NT2/D1 (cell line): Measurements from ENCODE around the gene RPE.

Source experiments
- DNase-seq: peaks from one replicate; pipeline ENCODE4 v3.0.0-alpha.2; 2011; ENCODE audit warnings: low read depth, low spot score
- H3K27me3 ChIP-seq: 2 replicates; pipeline ENCODE4 v1.6.0; 2011; ENCODE audit warnings: mild to moderate bottlenecking; ENCODE audit not compliant: insufficient read length, insufficient read depth
- H3K36me3 ChIP-seq: 2 replicates; pipeline ENCODE4 v1.6.1; 2011; ENCODE audit warnings: mild to moderate bottlenecking, low read length, mixed read lengths; ENCODE audit not compliant: insufficient read depth, insufficient read length
- H3K4me1 ChIP-seq: 2 replicates; pipeline ENCODE4 v1.5.1; 2011; ENCODE audit not compliant: insufficient read depth, insufficient read length
- H3K4me3 ChIP-seq: 2 replicates; pipeline ENCODE4 v1.5.1; 2011; ENCODE audit warnings: low read depth; ENCODE audit not compliant: insufficient read length
- H3K9ac ChIP-seq: 2 replicates; pipeline ENCODE4 v1.6.0; 2011; ENCODE audit warnings: low read depth; ENCODE audit not compliant: insufficient read length
- H3K9me3 ChIP-seq: 2 replicates; pipeline ENCODE4 v1.5.1; 2011; ENCODE audit warnings: mild to moderate bottlenecking, low read length; ENCODE audit not compliant: insufficient read depth
- SUZ12 ChIP-seq: IDR thresholded peaks from 2 replicates; pipeline ENCODE4 v1.6.1; 2011; ENCODE audit not compliant: insufficient read length, insufficient read depth; ENCODE audit errors: extremely low read depth
- YY1 ChIP-seq: IDR thresholded peaks from 2 replicates; pipeline ENCODE4 v1.6.1; 2011; ENCODE audit not compliant: insufficient read length, insufficient read depth
- ZNF274 ChIP-seq: IDR thresholded peaks from 2 replicates; pipeline ENCODE4 v1.6.1; 2011; ENCODE audit warnings: mild to moderate bottlenecking, low read depth, low read length

The RPE gene

GRCh38 chr2:210028178-210028577, 25.7 kb downstream of the RPE start:
- Histone ChIP-seq H3K9me3 (no peaks in the 10 kb centered on the region), H3K36me3 (peaks cover 25% of the 10 kb centered on the region), H3K27me3 (no peaks in the 10 kb centered on the region), H3K4me3 (no peak overlapping the region), H3K4me1 (no peaks in the 10 kb centered on the region), H3K9ac (no peak overlapping the region)
- no peak for DNase-seq
- no peak for TF ChIP-seq SUZ12
- TF ChIP-seq YY1, result no peak
- TF ChIP-seq ZNF274, result no peak

- no peak for TF ChIP-seq YY1
These were observed 31.7 kb downstream of the RPE start for GRCh38 chr2:210034087-210034683.

GRCh38 chr2:210035679-210036078, 33.2 kb downstream of the RPE start:
- TF ChIP-seq SUZ12 (no peak), YY1 (no peak), ZNF274 (no peak)
- H3K4me3 ChIP-seq, result no peak overlapping the region
- no peaks in the 10 kb centered on the region for H3K27me3 ChIP-seq
- H3K36me3 ChIP-seq, result no peaks in the 10 kb centered on the region
- no peaks in the 10 kb centered on the region for H3K9me3 ChIP-seq
- no peak overlapping the region for H3K9ac ChIP-seq
- H3K4me1 ChIP-seq, result no peaks in the 10 kb centered on the region
- DNase-seq, result no peak

More at GRCh38 chr2:210034087-210034683, 31.7 kb downstream of the RPE start:
- Histone ChIP-seq H3K4me3 (no peak overlapping the region), H3K4me1 (no peaks in the 10 kb centered on the region), H3K36me3 (no peaks in the 10 kb centered on the region), H3K9ac (no peak overlapping the region), H3K27me3 (no peaks in the 10 kb centered on the region), H3K9me3 (no peaks in the 10 kb centered on the region)
- DNase-seq, result no peak

GRCh38 chr2:210038078-210038477, 35.6 kb downstream of the RPE start:
- Histone ChIP-seq H3K4me1 (no peaks in the 10 kb centered on the region), H3K9me3 (no peaks in the 10 kb centered on the region), H3K27me3 (no peaks in the 10 kb centered on the region), H3K4me3 (no peak overlapping the region), H3K36me3 (no peaks in the 10 kb centered on the region), H3K9ac (no peak overlapping the region)
- no peak for TF ChIP-seq YY1
- no peak for TF ChIP-seq ZNF274
- no peak for TF ChIP-seq SUZ12
- DNase-seq, result no peak

GRCh38 chr2:210046851-210047500, 44.5 kb downstream of the RPE start:
- H3K9me3 ChIP-seq, result peaks cover 18% of the 10 kb centered on the region
- TF ChIP-seq SUZ12, result no peak
- TF ChIP-seq ZNF274, result no peak
- TF ChIP-seq YY1, result no peak
- H3K36me3 ChIP-seq, result no peaks in the 10 kb centered on the region
- no peaks in the 10 kb centered on the region for H3K4me1 ChIP-seq
- H3K9ac ChIP-seq, result no peak overlapping the region
- H3K27me3 ChIP-seq, result no peaks in the 10 kb centered on the region
- H3K4me3 ChIP-seq, result no peak overlapping the region
- peak; percentile 5 for DNase-seq

GRCh38 chr2:210049831-210050230, 47.4 kb downstream of the RPE start:
- Histone ChIP-seq H3K36me3 (no peaks in the 10 kb centered on the region), H3K27me3 (no peaks in the 10 kb centered on the region), H3K9me3 (peaks cover 25% of the 10 kb centered on the region), H3K4me3 (no peak overlapping the region), H3K4me1 (no peaks in the 10 kb centered on the region), H3K9ac (no peak overlapping the region)
- TF ChIP-seq YY1 (no peak), SUZ12 (no peak)
- DNase-seq, result no peak

- H3K9me3 ChIP-seq, result peaks cover 35% of the 10 kb centered on the region
- no peaks in the 10 kb centered on the region for H3K36me3 ChIP-seq
- no peak for TF ChIP-seq ZNF274
- TF ChIP-seq SUZ12, result no peak
- TF ChIP-seq YY1, result no peak
- H3K27me3 ChIP-seq, result no peaks in the 10 kb centered on the region
- no peak for DNase-seq
- H3K9ac ChIP-seq, result no peak overlapping the region
- H3K4me3 ChIP-seq, result no peak overlapping the region
- H3K4me1 ChIP-seq, result peaks cover under 1% of the 10 kb centered on the region
These were observed 48.4 kb downstream of the RPE start for GRCh38 chr2:210050885-210051284.
